ENCODE data around the gene BSND.

DNA sequence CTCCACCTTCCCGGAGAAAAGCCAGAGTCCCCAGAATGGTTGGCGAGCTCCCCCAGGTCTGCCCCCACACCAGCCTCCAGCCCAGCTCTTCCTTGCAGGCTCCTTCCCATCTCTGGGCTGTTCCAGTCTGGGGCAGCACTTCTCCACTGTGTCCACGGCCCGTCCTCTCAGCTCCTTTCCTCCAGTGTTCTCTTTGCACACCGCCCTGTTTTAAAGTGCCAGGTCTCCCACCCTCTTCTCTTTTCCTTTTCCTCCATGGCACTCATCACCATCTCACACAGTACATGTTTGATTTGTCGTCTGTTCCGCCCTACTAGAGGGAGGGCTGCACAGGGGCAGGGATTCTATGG is 34.5 kb downstream of the BSND start:
- TF ChIP-seq SP1 (CRISPR knock-in tag; conservative IDR thresholded peaks at IDR 0.05), result no peak
- TF ChIP-seq ATF6 (CRISPR knock-in tag; IDR thresholded peaks at IDR 0.05), result no peak
- no peak for TF ChIP-seq HMGXB4 (CRISPR knock-in tag; IDR thresholded peaks at IDR 0.05)
- no peak for TF ChIP-seq CTCF (IDR thresholded peaks at IDR 0.05)
- TF ChIP-seq TP53 (CRISPR knock-in tag; IDR thresholded peaks at IDR 0.05), result no peak
- TF ChIP-seq, protein P1, sequence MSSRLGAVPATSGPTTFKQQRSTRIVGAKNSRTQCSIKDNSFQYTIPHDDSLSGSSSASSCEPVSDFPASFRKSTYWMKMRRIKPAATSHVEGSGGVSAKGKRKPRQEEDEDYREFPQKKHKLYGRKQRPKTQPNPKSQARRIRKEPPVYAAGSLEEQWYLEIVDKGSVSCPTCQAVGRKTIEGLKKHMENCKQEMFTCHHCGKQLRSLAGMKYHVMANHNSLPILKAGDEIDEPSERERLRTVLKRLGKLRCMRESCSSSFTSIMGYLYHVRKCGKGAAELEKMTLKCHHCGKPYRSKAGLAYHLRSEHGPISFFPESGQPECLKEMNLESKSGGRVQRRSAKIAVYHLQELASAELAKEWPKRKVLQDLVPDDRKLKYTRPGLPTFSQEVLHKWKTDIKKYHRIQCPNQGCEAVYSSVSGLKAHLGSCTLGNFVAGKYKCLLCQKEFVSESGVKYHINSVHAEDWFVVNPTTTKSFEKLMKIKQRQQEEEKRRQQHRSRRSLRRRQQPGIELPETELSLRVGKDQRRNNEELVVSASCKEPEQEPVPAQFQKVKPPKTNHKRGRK (CRISPR knock-in tag; IDR thresholded peaks at IDR 0.05; ENCODE audit: borderline replicate concordance), result no peak
- TF ChIP-seq E2F1 (CRISPR knock-in tag; IDR thresholded peaks at IDR 0.05), result no peak
- no peak for TF ChIP-seq SMAD4 (CRISPR knock-in tag; IDR thresholded peaks at IDR 0.05)
- TF ChIP-seq, protein P2, sequence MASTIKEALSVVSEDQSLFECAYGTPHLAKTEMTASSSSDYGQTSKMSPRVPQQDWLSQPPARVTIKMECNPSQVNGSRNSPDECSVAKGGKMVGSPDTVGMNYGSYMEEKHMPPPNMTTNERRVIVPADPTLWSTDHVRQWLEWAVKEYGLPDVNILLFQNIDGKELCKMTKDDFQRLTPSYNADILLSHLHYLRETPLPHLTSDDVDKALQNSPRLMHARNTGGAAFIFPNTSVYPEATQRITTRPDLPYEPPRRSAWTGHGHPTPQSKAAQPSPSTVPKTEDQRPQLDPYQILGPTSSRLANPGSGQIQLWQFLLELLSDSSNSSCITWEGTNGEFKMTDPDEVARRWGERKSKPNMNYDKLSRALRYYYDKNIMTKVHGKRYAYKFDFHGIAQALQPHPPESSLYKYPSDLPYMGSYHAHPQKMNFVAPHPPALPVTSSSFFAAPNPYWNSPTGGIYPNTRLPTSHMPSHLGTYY (CRISPR knock-in tag; IDR thresholded peaks at IDR 0.05), result no peak
- TF ChIP-seq, protein P3, sequence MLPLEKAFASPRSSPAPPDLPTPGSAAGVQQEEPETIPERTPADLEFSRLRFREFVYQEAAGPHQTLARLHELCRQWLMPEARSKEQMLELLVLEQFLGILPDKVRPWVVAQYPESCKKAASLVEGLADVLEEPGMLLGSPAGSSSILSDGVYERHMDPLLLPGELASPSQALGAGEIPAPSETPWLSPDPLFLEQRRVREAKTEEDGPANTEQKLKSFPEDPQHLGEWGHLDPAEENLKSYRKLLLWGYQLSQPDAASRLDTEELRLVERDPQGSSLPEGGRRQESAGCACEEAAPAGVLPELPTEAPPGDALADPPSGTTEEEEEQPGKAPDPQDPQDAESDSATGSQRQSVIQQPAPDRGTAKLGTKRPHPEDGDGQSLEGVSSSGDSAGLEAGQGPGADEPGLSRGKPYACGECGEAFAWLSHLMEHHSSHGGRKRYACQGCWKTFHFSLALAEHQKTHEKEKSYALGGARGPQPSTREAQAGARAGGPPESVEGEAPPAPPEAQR (CRISPR knock-in tag; IDR thresholded peaks at IDR 0.05), result no peak
- no peak for TF ChIP-seq IRF2 (CRISPR knock-in tag; IDR thresholded peaks at IDR 0.05; ENCODE audit: borderline replicate concordance, low read depth)
- no peak for TF ChIP-seq ZNF281 (CRISPR knock-in tag; IDR thresholded peaks at IDR 0.05)
